HG03457 (cell line): Measurements from ENCODE around the gene SLC1A2.

Experiments used
- ATAC-seq: cut with Tn5 transposase; IDR thresholded peaks from one replicate; pipeline ENCODE4 v1.9.1; 2021; ENCODE audit warnings: moderate number of reproducible peaks; ENCODE audit not compliant: unreplicated experiment

SLC1A2 gene

DNA sequence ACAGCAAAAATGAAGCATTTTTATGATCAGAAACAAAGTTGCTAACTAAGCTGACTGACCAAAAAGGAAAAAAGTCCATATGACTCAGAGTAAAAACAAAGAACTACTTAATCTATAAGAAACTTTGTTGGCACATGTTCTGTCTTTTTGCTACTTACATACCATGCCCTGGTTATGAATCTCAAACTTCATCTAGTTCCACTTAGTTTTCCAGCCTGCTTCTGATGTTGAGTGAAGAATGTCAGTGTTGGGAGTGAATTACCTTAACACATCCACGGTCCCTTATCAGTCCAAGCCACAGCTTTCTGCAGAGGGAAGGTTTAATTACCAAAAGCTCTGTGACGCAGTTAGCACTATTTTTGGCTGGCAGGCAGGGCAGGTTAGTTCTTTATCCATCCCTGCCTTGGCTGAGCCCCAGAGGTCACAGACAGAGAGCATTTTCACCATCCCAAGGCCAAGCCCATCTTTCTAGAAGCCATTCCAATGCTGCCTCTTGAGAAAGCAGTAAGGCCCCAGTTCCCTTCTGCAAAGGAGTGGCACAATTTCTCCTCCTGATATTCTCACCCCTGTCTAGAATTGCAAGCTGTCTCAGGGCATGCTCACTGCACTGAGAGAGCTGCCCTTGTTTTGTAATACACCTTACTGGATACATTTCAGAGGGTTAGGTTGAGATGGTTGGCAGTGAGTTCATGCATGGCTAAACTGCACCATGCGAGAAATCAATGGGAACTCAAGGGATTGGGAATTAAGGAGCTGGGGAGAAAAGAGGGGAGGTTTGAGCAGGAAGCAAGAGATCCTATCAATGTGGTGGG, 67.1 kb downstream of the SLC1A2 start:
- no peak for ATAC-seq

DNA sequence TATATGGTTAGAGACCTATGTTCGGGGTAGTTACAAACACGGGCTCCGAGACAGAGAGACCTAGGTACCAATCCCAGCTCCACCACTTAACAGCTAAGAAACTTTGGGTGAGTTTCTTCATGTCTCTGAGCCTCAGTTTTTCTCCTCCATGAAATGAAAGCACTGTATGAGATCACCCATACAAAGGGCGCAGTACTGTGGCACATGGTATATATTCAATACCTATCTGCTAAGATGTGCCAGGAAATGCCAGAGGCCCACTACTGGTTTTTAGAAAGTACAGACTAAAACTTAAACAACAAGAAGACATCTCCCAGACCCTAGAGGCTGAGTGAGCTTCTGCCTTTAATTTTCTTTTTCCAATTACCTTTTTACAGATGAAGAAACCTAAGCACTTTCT, 69.5 kb downstream of the SLC1A2 start:
- ATAC-seq = no peak

DNA sequence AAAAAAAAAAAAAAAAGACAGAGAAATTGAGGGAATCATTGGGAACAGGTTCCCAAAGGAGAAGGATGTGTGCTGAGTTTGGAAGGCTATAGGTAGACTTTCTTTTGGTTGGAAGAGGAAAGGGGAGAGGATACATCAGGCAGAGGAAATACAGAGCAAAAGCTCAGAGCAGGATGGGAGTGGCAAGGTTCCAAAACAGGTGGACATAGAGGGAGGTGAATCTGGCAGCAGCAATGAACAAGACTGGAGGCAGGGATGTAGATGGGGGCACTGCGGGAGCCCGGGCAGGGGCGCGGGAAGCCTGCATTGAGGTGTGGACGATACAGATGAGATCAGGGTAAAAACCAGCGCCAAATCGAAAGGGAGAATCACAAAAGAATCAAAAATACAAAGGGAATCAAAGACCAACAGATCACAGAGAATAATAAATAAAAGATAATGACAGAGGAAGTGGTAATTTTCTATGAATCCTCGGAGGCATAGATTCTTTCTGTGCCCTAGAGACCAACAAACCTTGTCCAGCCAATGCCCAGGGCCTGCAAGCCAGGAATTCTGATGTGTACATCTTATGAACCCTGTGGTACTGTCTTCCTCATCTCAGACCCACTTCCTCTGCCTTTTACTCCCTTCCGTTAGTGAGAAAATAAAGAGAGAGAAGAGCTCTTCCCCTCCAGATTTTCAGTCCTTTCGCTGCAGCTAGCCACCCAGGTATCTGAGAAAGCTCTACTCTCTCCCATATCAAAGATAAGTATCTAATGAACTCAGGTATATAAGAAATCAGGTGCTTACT, 70.3 kb downstream of the SLC1A2 start:
- ATAC-seq = no peak

DNA sequence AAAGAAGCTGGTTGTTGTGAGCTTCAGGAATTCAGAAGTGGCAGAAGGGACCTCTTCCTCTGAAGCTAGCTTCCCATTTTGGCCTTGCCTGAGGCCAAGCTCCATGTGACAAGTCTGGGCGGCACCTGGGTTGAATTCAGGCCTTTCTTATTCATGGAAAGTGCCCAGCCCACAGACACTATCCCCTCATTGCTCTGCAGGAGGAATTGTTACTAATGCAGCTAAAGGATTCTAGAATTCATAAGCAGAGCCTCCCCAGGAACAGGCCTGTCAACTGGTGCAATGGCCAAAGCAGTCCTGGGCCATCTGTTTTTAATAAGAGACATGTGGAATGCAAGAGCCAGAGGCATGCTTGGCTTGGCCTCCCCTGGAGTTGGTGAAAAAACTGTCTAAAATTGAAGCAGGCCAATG, 71.4 kb downstream of the SLC1A2 start:
- ATAC-seq = no peak

DNA sequence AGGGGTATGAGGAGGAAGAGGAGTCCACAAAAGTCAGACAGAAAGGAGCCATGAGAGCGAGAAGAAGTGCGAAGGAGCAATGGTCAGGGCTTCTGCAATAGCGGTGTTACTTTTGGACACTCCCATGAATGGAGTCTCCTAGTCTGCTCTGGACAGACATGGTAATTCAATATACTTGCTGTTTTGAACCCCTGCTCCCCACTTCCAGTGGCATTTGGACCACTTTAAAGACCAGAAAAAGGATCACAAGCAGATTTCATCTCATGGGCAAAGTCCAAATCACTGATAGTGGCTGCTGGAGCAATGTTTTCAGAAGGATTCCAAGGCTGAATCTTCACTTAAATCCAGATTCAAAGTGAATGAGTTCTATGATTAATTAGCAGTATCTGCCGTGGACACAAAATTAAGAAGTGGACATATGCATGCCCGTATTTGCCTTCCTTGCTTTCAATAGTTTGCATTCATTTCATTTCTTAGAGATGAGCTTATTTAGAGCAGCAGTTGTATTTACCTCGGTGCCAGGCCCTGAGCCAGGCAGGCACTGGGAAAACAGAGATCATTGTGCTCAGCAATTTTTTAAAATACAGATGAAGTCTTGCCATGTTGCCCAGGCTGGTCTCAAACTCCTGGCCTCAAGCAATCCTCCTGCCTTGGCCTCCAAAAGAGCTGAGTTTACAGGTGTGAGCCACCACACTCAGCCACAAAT, 72.0 kb downstream of the SLC1A2 start:
- ATAC-seq = no peak

DNA sequence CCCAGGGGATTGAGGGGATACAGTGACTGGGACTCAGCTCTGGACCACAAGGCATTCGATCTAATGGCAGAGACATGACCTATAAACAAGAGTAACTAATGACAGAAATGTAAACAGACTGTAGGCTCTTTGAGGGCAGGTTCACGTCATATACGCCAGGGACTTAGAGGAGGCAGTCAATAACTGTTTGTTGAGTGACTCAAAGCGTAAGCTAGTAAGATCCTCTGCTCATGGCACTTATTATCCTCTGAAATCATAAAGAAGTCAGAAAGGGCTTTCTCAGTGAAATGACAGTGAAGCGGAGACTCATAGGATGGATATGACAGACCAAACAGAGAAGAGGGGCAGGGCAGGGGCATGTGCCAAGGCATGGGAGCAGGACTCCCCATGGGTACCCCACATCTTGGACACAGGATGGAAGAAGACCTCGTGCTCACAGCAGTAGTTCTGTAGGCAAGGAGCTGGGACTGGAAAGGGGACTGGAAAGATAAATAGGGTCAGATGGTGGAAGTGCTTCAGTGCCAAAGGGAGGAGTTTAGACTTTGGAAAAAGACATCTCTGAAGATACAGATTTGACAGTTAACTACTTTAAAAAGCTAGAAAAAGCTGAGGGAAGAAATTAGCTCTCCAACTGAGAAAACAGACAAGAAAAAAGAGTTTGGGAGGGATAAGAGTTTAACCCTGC, 72.7 kb downstream of the SLC1A2 start:
- no peak for ATAC-seq

DNA sequence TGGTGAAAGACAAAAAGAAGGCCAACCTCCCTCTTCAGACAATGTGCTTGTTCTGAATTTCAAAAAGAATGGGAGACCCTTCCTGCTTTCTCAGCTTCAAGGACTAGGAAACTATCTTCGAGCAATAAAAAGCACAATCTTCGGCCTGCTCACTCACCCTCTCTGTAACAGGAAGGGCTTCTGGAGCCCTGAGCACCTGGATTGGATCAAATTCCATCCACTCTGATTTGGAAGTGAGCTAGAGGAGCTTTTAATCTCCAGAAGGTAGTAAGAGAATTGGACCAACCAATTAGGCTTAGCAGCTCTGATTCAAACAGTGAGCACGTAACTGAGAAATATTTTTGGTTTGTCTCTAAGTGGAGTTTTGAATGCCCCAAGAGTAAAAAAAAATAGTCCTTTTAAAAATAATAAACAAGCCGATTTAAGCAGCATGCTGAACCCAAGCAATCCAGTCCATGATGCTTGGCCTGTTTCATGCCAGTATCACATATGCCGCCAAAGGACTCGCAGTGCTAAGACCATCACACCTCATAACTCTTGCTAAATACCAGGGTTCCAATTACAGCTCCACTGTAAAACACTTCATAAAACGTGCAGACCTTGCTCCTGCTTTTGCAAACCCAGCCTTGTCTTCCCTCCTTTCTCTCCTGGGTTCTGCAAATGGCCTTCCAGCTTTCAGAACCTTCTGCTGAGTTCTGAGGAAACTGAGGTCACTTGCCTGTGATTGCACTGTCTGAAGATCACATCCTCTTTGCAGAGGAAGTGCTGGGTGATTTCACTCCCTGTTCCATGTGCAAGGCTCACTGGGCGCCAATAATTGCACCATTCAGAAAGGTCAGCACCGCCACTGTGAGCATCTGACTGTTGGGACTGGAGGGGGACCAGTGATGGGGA, 74.4 kb downstream of the SLC1A2 start:
- ATAC-seq = no peak

DNA sequence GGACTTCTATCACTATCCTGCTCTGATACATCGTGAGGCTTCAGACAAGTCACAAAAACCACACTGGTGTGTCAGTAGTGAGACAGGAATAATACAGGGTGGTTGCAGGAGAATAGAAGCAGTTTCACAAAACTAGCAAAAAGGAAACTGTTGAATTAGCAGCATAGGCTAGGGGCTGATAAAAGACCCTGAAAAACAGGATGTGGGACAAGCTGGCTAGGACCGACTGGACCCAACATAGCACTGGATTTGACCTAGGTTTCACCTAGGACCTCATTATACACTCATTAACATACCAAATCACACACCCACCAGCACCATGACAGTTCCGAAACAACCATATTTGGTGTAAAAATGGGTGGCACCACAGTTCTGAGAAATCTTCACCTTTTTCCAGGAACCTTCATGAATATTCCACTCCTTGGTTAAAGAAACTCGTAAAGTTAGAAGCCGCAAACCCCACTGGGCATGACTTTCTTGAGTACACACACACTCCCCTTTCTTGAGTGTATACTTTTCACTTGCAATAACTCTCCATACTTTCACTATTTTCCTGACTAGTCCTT, 76.2 kb downstream of the SLC1A2 start:
- peak; percentile 50 for ATAC-seq

DNA sequence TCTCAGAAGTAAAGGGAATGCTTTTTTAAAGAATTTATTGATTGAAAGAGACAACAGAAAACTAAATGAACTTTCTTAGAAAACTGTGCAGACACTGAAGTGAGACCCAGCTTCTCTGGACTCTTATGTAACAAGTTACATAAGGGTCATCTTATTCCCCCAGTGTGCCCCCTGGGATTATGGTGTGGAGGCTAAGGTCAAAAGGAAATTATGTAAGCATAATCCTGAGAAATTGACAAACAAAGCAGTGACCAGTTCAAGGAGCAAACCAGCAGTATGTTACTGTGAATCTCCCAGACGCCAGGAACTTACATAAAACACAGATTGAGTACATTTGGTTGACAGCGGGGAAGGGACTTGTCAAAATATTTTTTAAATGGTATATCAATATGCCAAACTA, 78.6 kb downstream of the SLC1A2 start:
- ATAC-seq = no peak

DNA sequence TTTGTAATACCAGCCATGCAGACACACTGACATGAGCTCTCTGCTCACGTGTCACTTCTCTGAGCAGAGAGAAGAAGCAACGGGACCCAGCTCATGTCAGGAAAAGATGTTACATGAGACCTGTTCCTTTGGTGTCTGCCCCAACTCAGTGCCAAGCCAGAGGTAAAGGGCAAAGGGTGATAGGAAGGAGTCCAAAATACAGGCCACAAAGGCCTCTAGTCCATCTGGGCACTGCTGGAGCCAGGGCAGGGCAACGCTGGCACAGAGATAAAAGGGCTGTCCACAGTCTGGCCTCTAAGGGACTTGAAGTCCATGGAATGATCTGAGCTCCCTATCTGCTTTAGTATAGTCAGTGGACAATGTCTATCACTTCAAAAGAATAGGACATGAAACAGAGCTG, 79.3 kb downstream of the SLC1A2 start:
- no peak for ATAC-seq

DNA sequence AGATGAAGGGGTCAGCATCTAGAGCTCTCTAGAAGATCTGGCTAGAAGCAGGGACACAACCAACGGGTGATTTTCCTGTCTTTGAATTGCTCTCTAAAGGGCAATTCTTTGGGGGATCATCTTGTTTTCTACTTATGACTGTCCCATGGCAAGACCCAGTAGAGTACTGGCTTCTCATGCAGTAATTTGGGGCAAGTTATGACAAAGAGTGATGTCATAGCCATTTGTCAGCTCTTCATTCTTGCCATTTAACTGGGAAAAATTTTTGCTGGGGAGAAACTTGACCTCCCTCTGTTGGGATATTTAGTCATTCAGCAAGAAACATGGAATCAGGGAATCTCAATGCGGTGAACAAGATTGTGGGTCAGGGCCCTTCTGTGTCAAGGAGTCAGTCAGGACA, 80.4 kb downstream of the SLC1A2 start:
- ATAC-seq = no peak

DNA sequence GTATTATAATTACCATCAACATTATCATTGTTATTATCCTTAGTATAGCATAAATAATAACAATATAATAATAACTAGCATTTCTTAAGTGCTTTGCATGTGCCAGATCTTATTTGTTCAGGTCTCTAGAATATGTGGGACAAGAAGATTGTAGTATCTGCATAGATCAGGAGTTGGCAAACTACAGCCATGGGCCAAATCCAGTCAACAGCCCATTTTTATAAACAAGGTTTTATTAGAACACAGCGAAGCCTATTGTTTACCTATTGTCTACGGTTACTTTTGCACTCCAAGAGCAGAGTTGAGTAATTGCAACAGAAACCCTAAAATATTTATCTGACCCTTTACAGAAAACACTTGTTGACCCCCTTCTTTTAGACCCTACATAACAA, 81.4 kb downstream of the SLC1A2 start:
- no peak for ATAC-seq

DNA sequence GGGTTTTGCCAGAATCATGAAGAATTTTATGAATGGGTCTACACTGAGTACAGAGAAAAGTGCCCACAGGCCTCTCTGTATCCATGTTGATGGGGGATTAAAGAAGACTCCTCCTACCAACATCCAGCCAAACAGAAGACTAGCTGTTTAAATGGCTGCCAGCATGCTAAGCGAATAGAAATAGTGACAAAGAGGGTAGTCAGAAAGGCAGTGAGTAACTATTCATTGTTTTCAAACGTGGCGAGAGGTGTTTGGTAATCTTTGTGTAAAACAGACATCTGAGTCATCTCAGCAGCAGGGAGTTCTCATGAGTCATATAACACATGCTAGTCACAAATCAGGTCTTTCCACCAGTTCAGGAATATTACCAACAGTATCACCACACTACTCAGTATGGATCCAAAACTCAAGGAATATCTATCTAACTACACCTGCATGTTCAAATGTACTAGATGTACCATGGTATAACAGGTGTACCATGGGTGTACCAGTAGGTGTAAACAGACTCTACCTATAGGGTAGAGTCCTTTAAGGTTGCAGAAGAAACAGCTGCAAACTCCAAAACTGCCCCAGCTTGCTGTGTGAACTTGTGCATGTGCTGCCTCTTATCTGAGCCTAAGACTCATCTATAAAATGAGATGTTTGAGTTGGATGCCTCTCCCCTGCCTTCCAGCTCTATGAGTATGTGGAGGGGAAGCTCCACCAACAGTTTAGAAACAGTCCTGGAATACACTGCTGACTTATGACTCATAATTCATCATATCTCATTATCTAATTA, 82.0 kb downstream of the SLC1A2 start:
- no peak for ATAC-seq

DNA sequence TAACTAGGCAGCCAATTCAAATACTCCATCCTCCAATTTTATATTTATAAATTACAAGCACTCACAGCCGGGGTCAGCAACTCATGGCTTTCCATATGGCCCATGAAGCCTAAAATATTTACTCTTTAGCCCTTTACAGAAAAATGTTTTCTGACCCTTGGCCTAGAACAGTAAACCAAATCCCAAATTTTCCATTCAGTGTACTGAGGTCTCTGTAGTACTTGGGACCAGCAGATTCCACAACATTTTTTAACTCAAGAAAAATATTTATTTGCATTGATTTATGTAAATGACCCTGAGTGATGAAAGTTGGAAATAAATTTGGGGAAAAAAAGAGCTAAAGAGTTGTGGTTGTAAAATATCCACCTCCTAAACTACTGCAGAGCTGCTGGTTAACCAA, 82.6 kb downstream of the SLC1A2 start:
- ATAC-seq = no peak

DNA sequence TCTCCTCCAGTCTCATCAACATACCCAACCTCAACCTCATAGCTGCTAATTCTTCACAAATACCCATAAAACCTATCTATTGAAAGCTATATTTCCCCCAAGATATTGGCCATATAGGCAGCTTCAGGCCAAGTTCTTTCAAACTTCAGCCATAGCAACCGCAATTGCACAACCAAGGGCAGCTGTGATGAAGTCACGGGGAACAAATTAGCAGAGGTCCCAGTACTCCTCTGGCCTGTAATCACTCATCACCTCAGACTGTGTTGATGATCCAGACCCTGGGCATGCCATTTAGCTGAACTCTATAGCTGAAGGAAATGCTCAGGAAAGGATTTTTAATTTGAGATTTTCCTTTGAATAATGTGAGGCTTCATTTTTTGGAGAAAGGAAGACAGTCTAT, 84.1 kb downstream of the SLC1A2 start:
- no peak for ATAC-seq

DNA sequence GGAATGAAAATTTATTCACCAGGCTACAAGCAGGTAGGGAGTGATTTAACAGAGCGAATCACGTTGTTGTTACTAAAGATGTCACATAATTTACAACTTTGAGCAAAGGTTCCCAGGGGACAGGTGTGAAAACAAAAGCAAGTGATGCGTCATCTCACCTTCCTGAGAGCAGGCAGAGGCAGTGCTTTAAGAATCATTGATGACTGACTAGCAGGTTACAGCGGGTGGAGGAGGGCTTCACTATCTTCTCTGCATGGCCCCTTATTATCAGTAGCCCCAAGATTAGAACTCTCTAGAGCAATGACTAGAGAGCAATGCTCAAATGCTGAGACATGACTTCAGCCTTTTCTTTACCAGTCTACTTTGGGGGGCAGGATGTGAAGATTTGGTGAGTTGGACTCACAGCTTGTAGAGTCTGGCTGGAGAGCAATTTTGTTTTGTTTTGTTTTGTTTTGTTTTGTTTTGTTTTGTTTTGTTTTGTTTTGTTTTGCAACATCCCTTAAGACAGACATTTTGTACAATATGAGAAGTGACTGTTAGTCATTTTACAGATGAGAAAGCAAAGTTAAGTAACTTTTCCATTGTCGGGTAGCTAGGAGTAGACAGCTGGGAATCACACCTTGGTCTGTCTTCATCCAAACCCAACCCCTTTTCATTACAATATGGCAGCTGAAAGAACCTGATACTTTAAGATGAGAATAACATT, 84.8 kb downstream of the SLC1A2 start:
- ATAC-seq = peak; percentile 66

DNA sequence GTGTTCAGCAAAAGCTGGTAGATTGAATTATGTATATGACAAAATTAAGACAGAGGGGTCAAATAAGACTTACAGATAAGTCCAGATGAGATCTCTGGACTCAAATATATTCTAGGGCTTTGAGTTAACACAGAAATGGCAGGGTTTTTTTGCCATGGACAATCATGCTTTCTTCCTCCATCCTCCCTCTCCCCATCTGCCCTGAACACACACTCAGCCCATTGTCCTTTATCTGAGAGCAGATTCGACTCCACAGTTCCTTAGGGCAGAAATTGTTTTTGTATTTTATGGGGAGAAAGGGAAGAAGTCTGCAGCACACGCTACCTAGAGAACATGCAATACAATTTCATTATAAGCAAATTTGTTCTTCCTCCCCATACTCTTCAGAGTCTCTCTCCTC, 86.8 kb downstream of the SLC1A2 start:
- ATAC-seq = no peak

DNA sequence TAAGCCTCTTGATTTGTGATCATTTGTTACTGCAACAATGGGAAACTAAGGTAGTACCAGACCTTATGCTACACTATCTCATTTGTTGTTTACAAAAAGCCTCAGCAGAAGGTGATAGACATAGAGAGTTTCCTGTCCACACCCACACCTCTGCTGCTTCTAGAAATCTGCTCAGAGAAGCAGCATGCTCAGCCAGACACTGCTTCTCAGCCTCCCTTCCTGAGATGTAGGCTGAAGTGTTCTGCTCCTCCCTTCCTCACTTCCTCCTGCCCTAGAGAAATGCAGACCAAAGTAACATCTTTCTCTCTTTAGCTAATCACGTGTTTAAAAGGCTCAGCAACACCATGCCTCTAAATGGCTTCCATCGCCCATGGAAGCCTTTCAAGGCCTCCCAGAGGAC, 88.4 kb downstream of the SLC1A2 start:
- ATAC-seq = no peak
